Parathyroid adenoma (tissue), 2 donors: ENCODE results near the gene OSBPL3.

ENCODE experiments used
- H2AFZ ChIP-seq: fragments of 300-600 bp; sonication (generic); one replicate; pipeline ENCODE4 v1.7.0; 2017; ENCODE audit warnings: antibody characterized with exemption, mild to moderate bottlenecking
- H3K27ac ChIP-seq: fragments of 300-600 bp; sonication (generic); one replicate; pipeline ENCODE4 v1.7.0; 2017
- H3K27me3 ChIP-seq: fragments of 300-600 bp; sonication (generic); one replicate; pipeline ENCODE4 v1.7.0; 2017; ENCODE audit warnings: low read length; ENCODE audit not compliant: control insufficient read depth, insufficient read depth
- H3K36me3 ChIP-seq: fragments of 300-600 bp; sonication (generic); one replicate; pipeline ENCODE4 v1.7.0; 2017; ENCODE audit warnings: low read length; ENCODE audit not compliant: control insufficient read depth, insufficient read depth
- H3K4me1 ChIP-seq: fragments of 300-600 bp; sonication (generic); one replicate; pipeline ENCODE4 v1.7.0; 2017; ENCODE audit warnings: control low read depth
- H3K4me2 ChIP-seq: fragments of 300-600 bp; sonication (generic); one replicate; pipeline ENCODE4 v1.7.0; 2017; ENCODE audit warnings: low read length
- H3K4me3 ChIP-seq: fragments of 300-600 bp; sonication (generic); one replicate; pipeline ENCODE4 v1.7.0; 2017; ENCODE audit warnings: low read depth, low read length
- H3K79me2 ChIP-seq: fragments of 300-600 bp; sonication (generic); one replicate; pipeline ENCODE4 v1.7.0; 2017; ENCODE audit warnings: control low read depth
- H3K9ac ChIP-seq: fragments of 300-600 bp; sonication (generic); one replicate; pipeline ENCODE4 v1.7.0; 2017; ENCODE audit warnings: mild to moderate bottlenecking
- H3K9me3 ChIP-seq: fragments of 300-600 bp; sonication (generic); one replicate; pipeline ENCODE4 v1.7.0; 2017; ENCODE audit warnings: low read length; ENCODE audit not compliant: control insufficient read depth
- TF ChIP-seq, protein P1 (sequence below): fragments of 300-600 bp; sonication (generic); IDR thresholded peaks from one replicate; pipeline ENCODE4 v1.7.0; 2017; ENCODE audit warnings: antibody characterized with exemption, mild to moderate bottlenecking
- donor health status: primary hyperparathyroidism.

Gene OSBPL3

DNA sequence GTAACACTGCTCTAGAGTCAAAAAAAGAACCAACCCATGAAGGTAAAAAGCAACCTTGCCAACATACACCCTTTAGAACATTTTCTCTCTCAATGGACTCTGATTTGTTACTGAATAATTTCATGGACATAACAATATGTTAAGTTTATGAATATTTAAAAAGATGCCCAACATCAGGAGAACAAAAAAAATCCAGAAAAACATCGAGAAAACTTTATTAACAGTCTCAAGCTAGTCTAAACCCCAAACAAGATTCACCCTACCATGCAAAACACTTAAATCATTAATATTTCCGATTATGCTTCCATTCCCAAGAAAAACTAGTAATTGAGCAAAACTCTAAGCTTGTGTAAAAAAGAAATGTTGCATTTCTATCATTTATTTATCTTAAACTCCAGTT is 46.7 kb downstream of the OSBPL3 start:
- Histone ChIP-seq H3K9ac (no peak overlapping the region), H3K27ac (peak overlapping the region; percentile 72)
- TF ChIP-seq, protein P1, sequence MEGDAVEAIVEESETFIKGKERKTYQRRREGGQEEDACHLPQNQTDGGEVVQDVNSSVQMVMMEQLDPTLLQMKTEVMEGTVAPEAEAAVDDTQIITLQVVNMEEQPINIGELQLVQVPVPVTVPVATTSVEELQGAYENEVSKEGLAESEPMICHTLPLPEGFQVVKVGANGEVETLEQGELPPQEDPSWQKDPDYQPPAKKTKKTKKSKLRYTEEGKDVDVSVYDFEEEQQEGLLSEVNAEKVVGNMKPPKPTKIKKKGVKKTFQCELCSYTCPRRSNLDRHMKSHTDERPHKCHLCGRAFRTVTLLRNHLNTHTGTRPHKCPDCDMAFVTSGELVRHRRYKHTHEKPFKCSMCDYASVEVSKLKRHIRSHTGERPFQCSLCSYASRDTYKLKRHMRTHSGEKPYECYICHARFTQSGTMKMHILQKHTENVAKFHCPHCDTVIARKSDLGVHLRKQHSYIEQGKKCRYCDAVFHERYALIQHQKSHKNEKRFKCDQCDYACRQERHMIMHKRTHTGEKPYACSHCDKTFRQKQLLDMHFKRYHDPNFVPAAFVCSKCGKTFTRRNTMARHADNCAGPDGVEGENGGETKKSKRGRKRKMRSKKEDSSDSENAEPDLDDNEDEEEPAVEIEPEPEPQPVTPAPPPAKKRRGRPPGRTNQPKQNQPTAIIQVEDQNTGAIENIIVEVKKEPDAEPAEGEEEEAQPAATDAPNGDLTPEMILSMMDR: no peak

DNA sequence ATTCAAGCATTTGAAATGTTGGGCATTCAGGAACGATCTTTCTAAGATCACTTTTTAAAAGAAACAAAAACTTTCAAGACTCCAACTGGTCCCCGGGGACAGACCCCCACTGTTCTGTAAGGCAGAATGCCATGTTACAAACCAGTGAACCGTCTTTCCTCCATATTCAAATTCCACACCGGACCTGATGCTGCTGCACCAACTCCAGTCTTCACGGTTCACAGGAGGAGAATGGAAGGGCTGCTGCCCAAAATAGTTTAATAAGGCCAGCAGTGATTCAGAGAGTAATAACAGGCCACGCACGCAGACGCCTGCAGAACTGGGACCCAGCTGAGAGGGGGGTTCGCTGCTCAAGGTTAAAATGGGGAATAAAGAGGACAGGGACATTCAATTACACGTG is 47.2 kb downstream of the OSBPL3 start:
- H3K79me2 ChIP-seq: peaks cover 8% of the 10 kb centered on the region
- H3K9me3 ChIP-seq: no peaks in the 10 kb centered on the region
- H3K4me2 ChIP-seq: no peak overlapping the region
- peak overlapping the region; percentile 36 for H2AFZ ChIP-seq
- no peak overlapping the region for H3K4me3 ChIP-seq
- H3K36me3 ChIP-seq: no peaks in the 10 kb centered on the region
- H3K4me1 ChIP-seq: peaks cover 55% of the 10 kb centered on the region
- TF ChIP-seq, protein P1: no peak
- peak overlapping the region; percentile 72 for H3K27ac ChIP-seq
- H3K27me3 ChIP-seq: no peaks in the 10 kb centered on the region
- H3K9ac ChIP-seq: no peak overlapping the region

More for the DNA sequence above, 46.7 kb downstream of the OSBPL3 start:
- Histone ChIP-seq H3K4me1 (peaks cover 55% of the 10 kb centered on the region), H3K9me3 (no peaks in the 10 kb centered on the region), H3K79me2 (peaks cover 8% of the 10 kb centered on the region), H3K4me3 (no peak overlapping the region), H2AFZ (peak overlapping the region; percentile 36), H3K4me2 (no peak overlapping the region), H3K36me3 (no peaks in the 10 kb centered on the region), H3K27me3 (no peaks in the 10 kb centered on the region)

DNA sequence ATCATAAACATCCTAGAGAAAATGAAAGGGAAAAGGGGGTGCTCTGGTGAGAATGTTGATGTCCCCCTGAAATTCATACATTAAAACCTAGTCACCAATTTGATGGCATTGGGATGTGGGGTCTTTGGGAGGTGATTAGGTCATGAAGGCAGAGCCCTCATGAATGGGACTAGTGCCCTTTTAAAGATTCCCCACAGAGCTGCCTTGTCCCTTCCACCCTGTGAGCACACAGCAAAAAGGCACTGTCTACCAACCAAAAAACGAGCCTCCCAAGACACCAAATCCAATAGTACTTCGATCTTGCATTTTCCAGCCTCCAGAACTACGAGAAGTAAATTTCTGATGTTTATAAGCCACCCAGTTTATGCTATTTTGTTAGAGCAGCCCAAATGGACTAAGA is 47.6 kb downstream of the OSBPL3 start:
- H3K27me3 ChIP-seq: no peaks in the 10 kb centered on the region
- H3K4me1 ChIP-seq: peaks cover 60% of the 10 kb centered on the region
- H3K36me3 ChIP-seq: no peaks in the 10 kb centered on the region
- H3K9me3 ChIP-seq: no peaks in the 10 kb centered on the region
- TF ChIP-seq, protein P1: no peak
- H3K4me2 ChIP-seq: no peak overlapping the region
- peaks cover 8% of the 10 kb centered on the region for H3K79me2 ChIP-seq
- no peak overlapping the region for H3K9ac ChIP-seq
- peak overlapping the region; percentile 72 for H3K27ac ChIP-seq
- H3K4me3 ChIP-seq: no peak overlapping the region
- H2AFZ ChIP-seq: peak overlapping the region; percentile 5

DNA sequence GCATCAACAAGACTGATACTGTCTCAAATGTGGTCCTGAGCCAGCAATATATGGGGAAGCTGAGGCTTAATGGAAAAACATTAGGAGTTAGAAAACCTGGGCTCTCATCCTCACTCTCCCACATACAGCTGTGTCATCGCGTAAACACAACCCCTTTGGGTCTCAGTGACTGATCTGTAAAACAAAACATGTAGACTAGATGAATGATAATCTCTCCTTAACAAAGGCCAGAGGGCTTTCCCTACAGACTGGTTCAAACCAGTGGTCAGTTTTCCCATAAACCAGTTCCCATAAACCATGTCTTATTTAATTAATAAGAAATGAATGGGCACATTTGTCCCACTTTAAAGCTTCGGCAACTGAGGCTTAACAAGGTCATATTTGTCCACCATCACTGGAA is 48.1 kb downstream of the OSBPL3 start:
- Histone ChIP-seq H3K9ac (no peak overlapping the region), H3K9me3 (no peaks in the 10 kb centered on the region), H3K36me3 (no peaks in the 10 kb centered on the region), H3K4me3 (no peak overlapping the region), H3K79me2 (peaks cover 8% of the 10 kb centered on the region), H3K27me3 (no peaks in the 10 kb centered on the region), H3K4me1 (peaks cover 65% of the 10 kb centered on the region), H3K4me2 (no peak overlapping the region), H3K27ac (peak overlapping the region; percentile 72), H2AFZ (no peak overlapping the region)
- TF ChIP-seq, protein P1: no peak

DNA sequence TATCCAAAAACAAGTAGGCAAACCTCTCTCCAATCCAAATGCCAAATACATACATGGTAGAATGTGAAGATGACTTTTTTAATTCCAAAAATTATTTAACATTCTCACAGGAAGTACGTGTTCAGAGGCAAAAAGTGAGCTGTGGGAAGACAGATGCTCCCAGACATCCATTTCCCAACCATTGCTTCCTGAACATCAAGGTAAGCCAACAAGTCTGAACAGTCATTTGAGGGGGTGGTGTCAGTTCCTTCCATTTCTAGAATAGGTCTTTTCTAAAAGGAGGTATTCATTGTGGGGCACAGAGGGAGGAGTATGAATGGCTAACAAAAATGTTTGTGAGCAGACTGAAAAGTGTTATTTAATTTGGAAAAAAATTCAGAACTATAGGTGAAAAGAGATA is 49.1 kb downstream of the OSBPL3 start:
- no peak overlapping the region for H3K4me2 ChIP-seq
- no peaks in the 10 kb centered on the region for H3K27me3 ChIP-seq
- peaks cover 8% of the 10 kb centered on the region for H3K79me2 ChIP-seq
- H3K9ac ChIP-seq: no peak overlapping the region
- peaks cover 68% of the 10 kb centered on the region for H3K4me1 ChIP-seq
- no peaks in the 10 kb centered on the region for H3K9me3 ChIP-seq
- no peak overlapping the region for H2AFZ ChIP-seq
- no peaks in the 10 kb centered on the region for H3K36me3 ChIP-seq
- H3K4me3 ChIP-seq: no peak overlapping the region
- no peak overlapping the region for H3K27ac ChIP-seq
- TF ChIP-seq, protein P1: no peak
